CD4-positive, alpha-beta T cell treated with Interleukin-15 for 1 hour (primary cell): ENCODE measurements around the gene CASQ1.

Source experiments
- DNase-seq: peaks from one replicate; pipeline ENCODE4 v3.0.0-alpha.2; 2020

Gene CASQ1

DNA sequence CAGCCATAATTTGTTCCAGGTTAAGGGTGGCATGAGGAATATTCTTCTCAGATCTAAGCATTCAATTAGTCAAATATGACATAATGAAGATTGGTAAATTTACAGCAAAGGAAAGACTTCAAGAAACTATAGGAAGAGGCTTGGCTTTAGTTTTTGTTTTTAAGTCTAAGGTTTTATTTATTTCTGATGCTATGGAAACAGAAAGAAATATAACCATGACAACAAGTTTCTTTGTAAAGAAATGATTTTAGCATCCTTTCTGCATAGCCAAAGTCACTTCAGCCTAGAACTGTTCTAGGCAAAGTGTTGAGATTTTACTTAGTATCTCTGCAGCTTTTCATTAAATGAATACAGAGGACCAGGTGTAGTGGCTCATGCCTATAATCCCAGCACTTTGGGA is 42.5 kb downstream of the CASQ1 start:
- no peak for DNase-seq

DNA sequence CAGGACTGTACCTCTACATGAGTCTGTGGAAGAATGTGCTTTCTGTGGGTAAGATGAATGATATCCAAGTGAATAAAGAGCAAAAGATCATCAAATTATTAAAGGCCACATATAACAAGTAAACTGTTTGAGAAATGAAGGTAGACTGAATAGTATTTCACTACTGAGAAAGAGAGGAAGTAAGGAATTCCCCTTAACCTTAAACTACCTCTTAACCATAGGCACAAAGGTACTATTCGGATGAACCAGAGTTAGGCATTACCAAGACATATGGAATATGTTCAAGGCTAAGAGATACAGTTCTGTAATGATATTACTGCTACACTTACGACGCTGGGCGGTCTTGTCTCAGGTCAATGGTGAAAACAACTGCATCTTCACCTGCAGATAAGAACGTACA is 46.4 kb downstream of the CASQ1 start:
- DNase-seq, result no peak

- DNase-seq, result no peak
Observed at GRCh38 chr1:160237558-160237957, 47.2 kb downstream of the CASQ1 start.

GRCh38 chr1:160238408-160238807 is 48.0 kb downstream of the CASQ1 start:
- DNase-seq, result no peak

DNA sequence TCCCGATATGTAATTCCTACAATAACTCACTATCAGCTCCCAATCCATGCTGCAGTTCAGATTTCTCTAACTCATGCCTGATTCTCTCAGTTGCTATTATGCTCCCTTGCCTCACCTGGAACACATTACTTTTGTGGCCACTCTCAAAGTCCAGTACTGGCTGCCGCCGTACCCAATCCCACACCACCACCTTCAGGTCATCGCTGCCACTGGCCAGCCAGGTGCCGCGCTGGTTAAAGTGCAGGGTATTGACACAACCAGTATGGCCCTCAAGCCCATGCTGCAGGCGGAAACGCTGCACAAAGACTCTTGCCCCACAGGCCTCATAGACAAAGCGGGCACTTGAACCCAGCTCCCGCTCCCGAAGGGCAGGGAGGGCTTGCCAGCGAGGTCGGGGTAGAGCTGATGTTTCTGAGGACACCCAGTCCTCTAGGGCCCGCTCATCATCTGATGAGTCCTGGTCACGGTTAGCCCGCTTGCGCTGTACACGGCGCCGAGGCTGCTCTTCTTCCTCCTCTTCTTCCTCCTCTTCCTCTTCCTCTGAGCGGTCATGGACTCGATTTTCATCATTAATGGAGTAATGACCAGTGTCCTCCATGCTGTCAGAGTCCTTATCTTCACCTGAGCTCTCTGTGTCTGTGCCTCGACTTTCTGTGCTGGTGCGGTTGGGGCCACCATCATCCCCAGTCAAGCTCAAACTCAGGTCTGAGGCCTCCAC is 49.4 kb downstream of the CASQ1 start:
- DNase-seq, result no peak

DNA sequence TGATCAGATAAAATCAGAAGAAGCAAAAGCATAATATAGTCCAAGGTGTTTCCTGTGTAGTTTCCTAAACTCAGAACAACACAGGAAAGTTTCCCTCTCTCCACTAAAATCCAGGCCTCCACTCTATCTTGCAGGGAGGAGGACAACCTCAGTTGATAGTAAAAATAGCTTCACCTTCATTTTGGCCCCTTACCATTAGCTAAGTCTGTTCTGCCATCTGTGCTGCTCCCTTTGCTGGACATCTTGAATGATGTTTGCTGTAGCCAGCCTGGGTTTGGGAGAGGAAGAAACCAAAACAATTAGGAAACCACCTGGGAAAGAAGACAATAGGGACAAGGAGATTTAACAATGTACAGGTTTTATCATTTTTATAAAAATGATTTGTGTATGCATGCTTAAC is 53.4 kb downstream of the CASQ1 start:
- DNase-seq, result no peak

DNA sequence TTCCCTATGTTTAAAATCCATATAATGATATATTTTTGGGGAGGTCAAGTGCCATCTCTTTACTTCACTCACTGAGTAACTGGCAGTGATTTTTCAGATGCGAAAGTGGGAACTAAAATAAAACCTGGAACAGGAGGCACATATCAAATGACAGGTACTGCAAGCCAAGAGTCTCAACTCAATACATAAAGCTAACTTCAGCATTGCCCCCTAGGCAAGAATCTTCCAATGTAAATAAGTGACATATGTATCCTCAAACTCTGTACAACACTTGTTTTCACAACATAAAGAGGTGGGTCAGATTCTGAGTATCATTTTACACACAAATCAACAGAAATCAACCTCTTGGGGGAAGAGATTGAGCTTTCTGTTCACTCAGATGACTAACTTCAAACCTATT is 53.8 kb downstream of the CASQ1 start:
- DNase-seq, result no peak

DNA sequence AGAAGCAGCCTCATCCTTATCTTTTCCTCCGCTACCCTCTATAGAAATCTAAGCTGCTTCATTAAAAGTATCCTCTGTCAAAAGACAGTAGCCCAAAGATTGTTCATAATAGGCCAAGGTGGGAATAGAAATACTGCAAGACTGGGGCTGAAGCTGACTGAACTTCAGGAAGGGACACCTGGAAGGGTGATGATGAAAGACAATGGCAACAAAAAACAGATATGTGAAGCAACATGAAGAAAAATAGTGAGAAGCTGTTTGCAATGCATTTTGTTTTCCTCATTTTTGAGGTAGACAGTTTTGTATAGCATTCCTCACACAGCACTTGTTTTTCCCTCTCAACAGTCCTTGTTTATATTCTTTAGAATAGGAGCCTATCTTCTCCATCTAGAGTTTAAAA is 55.1 kb downstream of the CASQ1 start:
- DNase-seq, result no peak

DNA sequence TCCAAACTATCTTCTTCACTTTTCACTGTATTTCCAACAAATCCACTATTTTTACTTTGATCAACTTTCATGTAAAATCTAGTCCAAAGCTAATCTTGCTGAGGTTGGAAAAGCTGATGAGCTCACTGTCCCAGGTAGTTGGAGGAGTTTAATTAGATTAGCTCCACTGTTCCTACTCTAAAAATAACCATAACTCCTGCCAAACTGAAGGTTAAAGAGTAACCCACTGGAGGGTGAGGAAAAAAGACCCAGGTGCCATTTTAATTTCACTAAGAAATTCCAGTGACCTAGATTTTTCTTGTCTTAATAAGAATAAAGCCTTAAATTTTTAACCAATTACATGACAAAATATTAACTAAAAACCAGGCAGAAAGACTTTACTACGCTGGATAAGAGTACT is 56.7 kb downstream of the CASQ1 start:
- DNase-seq, result no peak

DNA sequence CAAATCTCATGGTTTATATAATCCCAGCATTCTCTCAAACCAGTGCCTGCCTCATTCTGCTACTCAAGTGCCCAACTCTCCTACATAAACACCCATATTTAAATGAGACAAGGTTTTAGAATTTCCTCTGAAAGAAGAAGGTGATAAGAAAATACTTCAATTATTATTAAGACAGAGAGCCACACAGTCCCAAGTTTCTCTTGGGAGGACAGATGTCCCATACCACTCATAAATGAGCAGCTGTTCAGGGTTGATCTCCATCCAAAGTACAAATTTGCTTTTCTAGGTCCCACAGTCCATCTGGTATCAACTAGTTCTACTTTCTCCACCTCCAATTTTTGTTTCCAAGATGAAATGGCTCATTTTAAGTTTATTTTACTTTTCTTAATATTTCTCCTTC is 60.6 kb downstream of the CASQ1 start:
- no peak for DNase-seq
